ENCODE measurements around the gene AIFM2. TPM values are rescaled to one million over a fixed set of nuclear protein-coding genes. Genes with fewer than 3 reads are reported as not detected.
A peak's percentile ranks its signal among the peaks of the same experiment; 100 is the strongest.

The AIFM2 gene
- total and polyA plus RNA-seq, 10 donors, result 4.3 to 9.4 (median 7.4) TPM

DNA sequence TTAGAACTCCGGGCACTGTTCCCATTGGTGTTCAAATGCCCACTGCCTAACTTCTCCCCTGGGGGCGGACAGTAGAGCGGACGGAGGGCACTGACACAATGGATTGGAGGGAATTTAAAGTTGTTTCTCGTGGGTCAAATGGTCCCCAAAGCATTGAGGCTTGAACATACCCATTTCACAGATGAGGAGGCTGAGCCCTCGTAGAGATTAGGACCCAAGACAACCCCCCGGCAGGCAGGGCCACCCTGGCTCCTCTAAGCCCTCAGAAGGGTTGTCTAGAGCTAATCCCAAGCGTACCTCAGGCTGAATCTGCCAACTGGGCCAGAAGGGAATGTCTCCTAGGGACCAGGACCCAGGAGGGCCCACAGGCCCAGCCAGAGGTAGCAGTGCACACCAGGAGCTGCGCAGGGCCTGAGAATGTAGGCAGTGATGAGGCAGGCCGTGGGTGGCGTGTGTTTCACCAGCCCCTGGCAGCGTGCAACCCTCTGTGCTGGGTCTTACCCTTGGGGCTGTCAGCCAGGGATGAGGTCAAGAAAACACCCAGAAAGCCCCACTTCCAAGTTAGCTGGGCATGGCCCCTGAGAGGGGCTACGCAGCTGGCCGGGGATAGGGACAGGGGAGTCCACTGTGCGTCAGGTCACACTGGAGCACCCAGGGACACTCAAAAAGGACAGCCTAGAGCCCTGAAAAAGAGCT is 5.8 kb downstream of the AIFM2 start:
- Histone ChIP-seq H3K27ac (no peak overlapping the region), H3K9me3 (no peaks in the 10 kb centered on the region), H3K4me1 (peaks cover 0 to 18% (median 9%) of the 10 kb centered on the region in 6 donors), H3K36me3 (peaks cover 0 to 27% (median 0%) of the 10 kb centered on the region in 6 donors), H3K27me3 (replicated peaks in 1 of 7) (no peaks in the 10 kb centered on the region), H3K4me3 (no peak overlapping the region)
- TF ChIP-seq CTCF (IDR thresholded peaks at IDR 0.05 in 8 of 11, conservative IDR thresholded peaks at IDR 0.05 in 3 of 11), result no peak
- TF ChIP-seq POLR2A (IDR thresholded peaks at IDR 0.05), result no peak
- TF ChIP-seq POLR2AphosphoS5 (IDR thresholded peaks at IDR 0.05), result no peak
- peak; percentile 54 for DNase-seq
- intact Hi-C loops (cut with DNase I; ENCODE audit: low total_unique reads), result no loop called here
- WGBS, 5 donors, result 93 to 98% (median 96%) methylated on average over 8 to 15 of the region's 15 CpGs

DNA sequence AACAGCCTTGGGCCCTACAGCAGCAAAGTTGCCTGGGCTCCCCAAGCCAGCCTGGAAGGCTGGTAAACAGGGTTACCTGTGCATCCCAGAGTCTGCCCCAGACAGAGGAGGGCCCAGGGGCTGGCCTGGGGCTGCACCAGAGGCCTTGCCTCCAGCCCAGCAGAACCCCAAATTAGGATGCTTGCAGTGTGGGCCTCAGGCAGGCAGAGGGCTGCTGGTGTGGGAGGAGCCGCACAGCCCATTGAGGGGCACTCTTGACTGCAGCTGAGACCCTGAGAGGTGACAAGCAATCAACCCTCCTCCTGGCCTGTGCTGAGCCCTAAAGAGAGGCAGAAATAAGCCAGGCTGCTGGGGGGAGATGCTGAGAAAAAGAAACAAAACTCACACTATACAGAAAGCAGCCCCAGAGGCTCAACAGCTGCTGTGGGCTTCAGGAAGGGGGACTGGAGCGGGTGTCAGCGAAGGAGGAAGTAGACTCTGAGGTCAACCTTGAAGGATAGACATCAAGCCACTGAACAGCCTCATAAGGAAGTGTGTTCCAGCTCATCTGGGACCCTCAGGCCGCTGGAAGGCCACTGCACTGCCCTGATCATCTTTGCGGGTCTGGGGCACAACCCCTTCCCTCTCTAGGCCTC is 6.6 kb downstream of the AIFM2 start:
- TF ChIP-seq POLR2A (IDR thresholded peaks at IDR 0.05), result no peak
- no peak for TF ChIP-seq CTCF (IDR thresholded peaks at IDR 0.05 in 8 of 11, conservative IDR thresholded peaks at IDR 0.05 in 3 of 11)
- TF ChIP-seq POLR2AphosphoS5 (IDR thresholded peaks at IDR 0.05), result no peak
- peaks cover 0 to 9% (median 1%) of the 10 kb centered on the region in 6 donors for H3K4me1 ChIP-seq
- H3K9me3 ChIP-seq, result no peaks in the 10 kb centered on the region
- H3K36me3 ChIP-seq, result peaks cover 0 to 32% (median 0%) of the 10 kb centered on the region in 6 donors
- H3K27me3 ChIP-seq (replicated peaks in 1 of 7), result no peaks in the 10 kb centered on the region
- WGBS, 5 donors, result 34 to 57% (median 43%) methylated on average over 5 of the region's 5 CpGs
- peak; percentile 51 for DNase-seq
- no peak overlapping the region for H3K4me3 ChIP-seq
- H3K27ac ChIP-seq, result no peak overlapping the region
- intact Hi-C loops (cut with DNase I; ENCODE audit: low total_unique reads), result no loop called here

- H3K4me1 ChIP-seq, result peaks cover 0 to 7% (median 0%) of the 10 kb centered on the region in 6 donors
- H3K36me3 ChIP-seq, result peaks cover 0 to 43% (median 3%) of the 10 kb centered on the region in 6 donors
- no peak overlapping the region for H3K4me3 ChIP-seq
- 88 to 99% (median 95%) methylated on average over 3 of the region's 3 CpGs for WGBS, 5 donors
- H3K27me3 ChIP-seq (replicated peaks in 1 of 7), result no peaks in the 10 kb centered on the region
- no peak overlapping the region for H3K27ac ChIP-seq
- no peaks in the 10 kb centered on the region for H3K9me3 ChIP-seq
- intact Hi-C loops (cut with DNase I; ENCODE audit: low total_unique reads), result no loop called here
- no peak for DNase-seq
- no peak for TF ChIP-seq POLR2A (IDR thresholded peaks at IDR 0.05)
- no peak for TF ChIP-seq CTCF (IDR thresholded peaks at IDR 0.05 in 8 of 11, conservative IDR thresholded peaks at IDR 0.05 in 3 of 11)
- no peak for TF ChIP-seq POLR2AphosphoS5 (IDR thresholded peaks at IDR 0.05)
Observed at GRCh38 chr10:70124918-70125317, 7.7 kb downstream of the AIFM2 start.

- H3K27me3 ChIP-seq (replicated peaks in 1 of 7), result no peaks in the 10 kb centered on the region
- peaks cover 0 to 7% (median 0%) of the 10 kb centered on the region in 6 donors for H3K4me1 ChIP-seq
- H3K4me3 ChIP-seq, result no peak overlapping the region
- no peaks in the 10 kb centered on the region for H3K9me3 ChIP-seq
- no peak for DNase-seq
- no peak overlapping the region for H3K27ac ChIP-seq
- peaks cover 0 to 48% (median 5%) of the 10 kb centered on the region in 6 donors for H3K36me3 ChIP-seq
- intact Hi-C loops (cut with DNase I; ENCODE audit: low total_unique reads), result no loop called here
- 95 to 100% (median 95%) methylated on average over 1 of the region's 1 CpG for WGBS, 5 donors
- TF ChIP-seq POLR2AphosphoS5 (IDR thresholded peaks at IDR 0.05) (no peak), CTCF (IDR thresholded peaks at IDR 0.05 in 8 of 11, conservative IDR thresholded peaks at IDR 0.05 in 3 of 11) (no peak), POLR2A (IDR thresholded peaks at IDR 0.05) (no peak)
Observed at GRCh38 chr10:70124415-70124814, 8.2 kb downstream of the AIFM2 start.
